GM19452 (cell line): Measurements from ENCODE around the gene WDR27.
"Not testable (repeated sequence)": the region's sequence is repeated elsewhere in the genome, so short reads cannot be mapped to it uniquely, and the experiment has no call there.

ENCODE experiments used
- ATAC-seq: cut with Tn5 transposase; IDR thresholded peaks from one replicate; pipeline ENCODE4 v1.9.1; 2021; ENCODE audit not compliant: unreplicated experiment

The WDR27 gene

GRCh38 chr6:169710009-169710408, 8.2 kb upstream of the WDR27 start:
- ATAC-seq: no peak

GRCh38 chr6:169709293-169709692, 7.5 kb upstream of the WDR27 start:
- peak; percentile 55 for ATAC-seq

GRCh38 chr6:169707772-169708171, 5.9 kb upstream of the WDR27 start:
- no peak for ATAC-seq

- ATAC-seq: peak; percentile 9
Observed at GRCh38 chr6:169702840-169703246, 1.0 kb upstream of the WDR27 start.

- ATAC-seq: no peak
Observed at GRCh38 chr6:169701311-169701953, 397 bp downstream of the WDR27 start.

GRCh38 chr6:169700296-169700695, 1.5 kb downstream of the WDR27 start:
- no peak for ATAC-seq

GRCh38 chr6:169697115-169697514, 4.7 kb downstream of the WDR27 start:
- ATAC-seq: not testable (repeated sequence)

- no peak for ATAC-seq
Observed at GRCh38 chr6:169695131-169695530, 6.7 kb downstream of the WDR27 start.

GRCh38 chr6:169692516-169692915, 9.3 kb downstream of the WDR27 start:
- ATAC-seq: no peak

- no peak for ATAC-seq
Observed at GRCh38 chr6:169691260-169691659, 10.6 kb downstream of the WDR27 start.

- no peak for ATAC-seq
Observed at GRCh38 chr6:169689287-169689686, 12.5 kb downstream of the WDR27 start.

GRCh38 chr6:169685860-169686259, 16.0 kb downstream of the WDR27 start:
- no peak for ATAC-seq

- ATAC-seq: no peak
Observed at GRCh38 chr6:169684056-169684455, 17.8 kb downstream of the WDR27 start.

- ATAC-seq: no peak
Observed at GRCh38 chr6:169678342-169678741, 23.5 kb downstream of the WDR27 start.

GRCh38 chr6:169677096-169677495, 24.7 kb downstream of the WDR27 start:
- ATAC-seq: no peak

GRCh38 chr6:169675011-169675410, 26.8 kb downstream of the WDR27 start:
- ATAC-seq: no peak

GRCh38 chr6:169671563-169671962, 30.3 kb downstream of the WDR27 start:
- no peak for ATAC-seq

- no peak for ATAC-seq
Observed at GRCh38 chr6:169669889-169670288, 31.9 kb downstream of the WDR27 start.

GRCh38 chr6:169669147-169669546, 32.7 kb downstream of the WDR27 start:
- no peak for ATAC-seq

- no peak for ATAC-seq
Observed at GRCh38 chr6:169668203-169668847, 33.5 kb downstream of the WDR27 start.

GRCh38 chr6:169667716-169668115, 34.1 kb downstream of the WDR27 start:
- no peak for ATAC-seq

GRCh38 chr6:169666441-169666840, 35.4 kb downstream of the WDR27 start:
- no peak for ATAC-seq

- ATAC-seq: no peak
Observed at GRCh38 chr6:169665289-169665688, 36.5 kb downstream of the WDR27 start.
